Omental fat pad (tissue), 4 donors: ENCODE measurements around the gene EPYC. TPM values are rescaled to one million over a fixed set of nuclear protein-coding genes. Genes with fewer than 3 reads are reported as not detected.
"Not testable (repeated sequence)": the region's sequence is repeated elsewhere in the genome, so short reads cannot be mapped to it uniquely, and the experiment has no call there.

Experiments used
- ATAC-seq: fragments of 150-250 bp; one replicate; pipeline ENCODE4 v1.9.1; 2016; ENCODE audit warnings: mild to moderate bottlenecking, moderate library complexity; ENCODE audit not compliant: low FRiP score
- DNase-seq: peaks from one replicate; pipeline ENCODE4 v3.0.0-alpha.2; 2019; ENCODE audit warnings: low spot score
- CTCF ChIP-seq, 3 donors: fragments of 450-650 bp; IDR thresholded peaks; one replicate each; pipeline ENCODE4 v1.5.1; 2016 to 2017; ENCODE audit warnings: antibody characterized with exemption in 3 of 3, mild to moderate bottlenecking in 3 of 3, moderate library complexity in 2 of 3
- total RNA-seq, 4 donors: library from RNA; depleted of rRNA; stranded (reverse); fragments of >200 nt; gene quantifications; one replicate each; pipeline ENCODE4 v1.1.0, GENCODE V29; 2016

Gene EPYC
- total RNA-seq, 4 donors from 2014 or later: not detected

DNA sequence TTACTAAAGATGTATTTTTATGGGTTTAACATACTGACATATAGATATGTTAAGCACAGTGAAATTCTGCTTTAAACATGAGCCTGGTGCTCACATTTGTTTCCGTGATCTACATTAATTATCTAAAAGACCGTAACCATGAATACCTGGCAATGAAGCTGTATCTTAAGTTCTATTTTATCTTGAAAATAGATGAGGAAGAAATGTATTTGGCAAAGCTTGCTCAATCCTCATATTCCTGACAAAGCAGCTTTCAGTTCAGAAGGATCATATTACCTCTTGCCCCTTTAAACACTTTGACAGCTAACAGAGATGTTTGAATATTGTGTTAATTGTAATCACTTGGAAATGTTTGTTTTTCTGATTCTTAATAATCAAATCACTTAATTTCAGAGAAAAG, 9.8 kb downstream of the EPYC start:
- DNase-seq (no peak), ATAC-seq (peak; percentile 59)
- TF ChIP-seq CTCF (IDR thresholded peaks at IDR 0.05): no peak

GRCh38 chr12:90991952-90992465, 12.8 kb downstream of the EPYC start:
- ATAC-seq: no peak
- no peak for DNase-seq
- TF ChIP-seq CTCF (IDR thresholded peaks at IDR 0.05): no peak

DNA sequence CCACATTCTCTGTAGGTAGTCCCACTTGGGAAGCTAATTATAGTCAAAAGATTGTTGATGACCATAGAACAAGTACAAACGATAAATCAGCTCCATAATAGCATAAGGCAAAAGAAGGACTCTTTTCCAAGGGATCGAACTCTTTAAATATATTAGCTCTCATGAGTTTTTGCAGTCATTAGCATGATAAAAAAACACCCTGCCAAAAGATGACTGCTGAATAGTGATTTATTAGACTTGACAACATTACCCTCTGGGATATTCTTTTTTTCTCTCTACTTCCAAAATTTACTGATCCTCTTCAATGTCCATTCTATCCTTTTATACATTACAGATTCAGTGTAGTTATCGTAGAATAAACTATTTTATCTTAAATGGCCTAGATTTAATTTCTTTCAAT, 14.2 kb downstream of the EPYC start:
- ATAC-seq (no peak), DNase-seq (no peak)
- no peak for TF ChIP-seq CTCF (IDR thresholded peaks at IDR 0.05)

DNA sequence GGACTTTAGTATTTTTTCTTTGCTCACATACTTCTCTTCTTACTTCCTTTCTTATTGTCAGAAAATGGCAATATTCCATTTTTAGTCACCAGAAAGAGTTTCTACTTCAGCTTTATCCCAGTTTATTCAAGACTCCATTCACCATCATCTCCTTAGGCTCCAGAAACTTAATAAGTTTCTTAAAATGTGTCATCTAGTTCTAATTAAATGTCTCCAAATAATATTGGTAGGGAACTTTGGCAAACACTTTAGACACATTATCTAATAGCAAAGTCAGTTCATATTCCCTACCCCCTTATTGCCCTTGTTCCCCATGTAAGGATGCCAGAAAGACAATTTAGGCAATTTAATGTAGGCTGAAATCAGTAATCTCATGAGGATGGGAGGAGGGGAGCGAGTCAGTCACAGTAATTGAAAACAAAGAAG, 15.1 kb downstream of the EPYC start:
- DNase-seq (no peak), ATAC-seq (no peak)
- no peak for TF ChIP-seq CTCF (IDR thresholded peaks at IDR 0.05)

- DNase-seq (no peak), ATAC-seq (no peak)
- TF ChIP-seq CTCF (IDR thresholded peaks at IDR 0.05): no peak
Measured at GRCh38 chr12:90987520-90987919, 17.3 kb downstream of the EPYC start.

DNA sequence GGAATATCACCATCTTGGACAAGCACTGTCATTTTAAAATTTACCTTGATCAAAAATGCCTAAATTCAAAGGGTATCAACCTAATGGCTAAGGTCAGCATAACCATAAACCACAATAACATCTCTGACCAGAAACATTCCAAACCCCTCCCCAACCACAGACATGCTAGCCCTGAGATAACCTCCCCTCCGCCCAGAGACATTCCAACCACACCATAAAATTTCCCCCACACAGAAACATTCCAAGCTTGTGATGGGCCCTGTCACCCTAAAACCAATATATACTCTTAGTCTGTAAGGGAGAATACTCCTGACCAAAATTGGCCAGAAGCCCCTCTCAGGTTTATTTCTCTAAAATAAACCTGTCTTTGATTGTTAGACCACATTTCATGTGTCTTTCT, 17.7 kb downstream of the EPYC start:
- DNase-seq: no peak
- no peak for TF ChIP-seq CTCF (IDR thresholded peaks at IDR 0.05)
- no peak for ATAC-seq

- DNase-seq: not testable (repeated sequence)
Measured at GRCh38 chr12:90985331-90985730, 19.4 kb downstream of the EPYC start.

DNA sequence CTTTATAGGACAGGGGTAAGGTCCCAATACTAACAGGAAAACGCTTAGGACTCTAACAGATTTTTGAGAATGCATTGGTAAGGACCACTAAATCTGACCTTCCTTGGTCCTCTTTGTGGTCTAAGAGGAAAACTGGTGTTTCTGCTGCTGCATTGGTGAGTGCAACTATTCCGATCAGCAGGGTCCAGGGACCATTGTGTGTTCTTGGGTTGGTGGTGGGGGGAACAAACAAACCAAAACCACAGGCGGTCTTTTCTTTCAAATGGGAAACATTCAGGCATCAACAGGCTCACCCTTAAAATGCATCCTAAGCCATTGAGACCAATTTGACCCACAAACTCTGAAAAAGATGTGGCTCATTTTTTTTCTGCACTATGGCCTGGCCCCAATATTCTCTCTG, 20.7 kb downstream of the EPYC start:
- DNase-seq: no peak
- no peak for ATAC-seq
- no peak for TF ChIP-seq CTCF (IDR thresholded peaks at IDR 0.05)

More at GRCh38 chr12:90985331-90985730, 19.4 kb downstream of the EPYC start:
- not testable (repeated sequence) for ATAC-seq
